OCI-LY7 (cell line): ENCODE data around the gene GIMAP6. TPM values are rescaled to one million over a fixed set of nuclear protein-coding genes. Genes with fewer than 3 reads are reported as not detected.
"Not testable (repeated sequence)": the region's sequence is repeated elsewhere in the genome, so short reads cannot be mapped to it uniquely, and the experiment has no call there.

Source experiments
- BruUV-seq: library from RNA; stranded (reverse); fragments of 400-500 nt; replicated peaks from 2 replicates; lab custom pipeline; 2021; lab: Mats Ljungman, UMichigan
- CTCF ChIA-PET: fragments of 300-600 bp; sonication (Branson Sonifier 250); formaldehyde crosslinking; loops from one replicate; lab custom pipeline; 2022; ENCODE audit warnings: antibody characterized with exemption; ENCODE audit not compliant: unreplicated experiment; lab: Charles Lee
- POLR2A ChIA-PET: fragments of 300-600 bp; sonication (Branson Sonifier 250); formaldehyde crosslinking; loops from one replicate; lab custom pipeline; 2022; ENCODE audit warnings: antibody characterized with exemption; lab: Charles Lee
- DNase-seq: peaks from one replicate; pipeline ENCODE4 v3.0.0-alpha.2; 2015; ENCODE audit warnings: low spot score
- H2AFZ ChIP-seq: fragments of 200-600 bp; sonication (generic), shearing (Covaris generic); 2 replicates; pipeline ENCODE4 v1.6.1; 2014; ENCODE audit warnings: mild to moderate bottlenecking, antibody characterized with exemption, low read length, moderate library complexity
- H3K27ac ChIP-seq: fragments of 200-600 bp; sonication (generic); 2 replicates; pipeline ENCODE4 v1.5.1; 2014; ENCODE audit warnings: mixed run types, low read depth, mild to moderate bottlenecking, moderate library complexity, low read length, inconsistent platforms; ENCODE audit not compliant: poor library complexity, severe bottlenecking
- H3K36me3 ChIP-seq: fragments of 200-600 bp; sonication (generic); 2 replicates; pipeline ENCODE4 v1.6.1; 2014; ENCODE audit warnings: mild to moderate bottlenecking, antibody characterized with exemption, low read length, moderate library complexity, mixed read lengths; ENCODE audit not compliant: insufficient read depth
- H3K4me1 ChIP-seq: fragments of 200-600 bp; sonication (generic); 2 replicates; pipeline ENCODE4 v1.5.1; 2014; ENCODE audit warnings: mild to moderate bottlenecking, low read length; ENCODE audit not compliant: insufficient read depth, poor library complexity, severe bottlenecking
- H3K4me2 ChIP-seq: fragments of 200-600 bp; sonication (generic); 2 replicates; pipeline ENCODE4 v1.6.1; 2014; ENCODE audit warnings: mild to moderate bottlenecking, low read length
- H3K4me3 ChIP-seq: fragments of 200-600 bp; sonication (generic); 2 replicates; pipeline ENCODE4 v1.5.1; 2014; ENCODE audit warnings: mild to moderate bottlenecking, low read depth, low read length; ENCODE audit not compliant: poor library complexity, severe bottlenecking
- H3K79me2 ChIP-seq: fragments of 200-600 bp; sonication (generic); 2 replicates; pipeline ENCODE4 v1.6.1; 2016; ENCODE audit warnings: low read depth, mild to moderate bottlenecking, low read length, moderate library complexity, mixed read lengths; ENCODE audit not compliant: insufficient read depth
- H3K9me2 ChIP-seq: fragments of 200-600 bp; sonication (generic); 2 replicates; pipeline ENCODE4 v1.6.1; 2016; ENCODE audit warnings: mild to moderate bottlenecking, low read length, mixed read lengths; ENCODE audit not compliant: insufficient read depth
- H3K9me3 ChIP-seq: fragments of 200-600 bp; sonication (generic); 2 replicates; pipeline ENCODE4 v1.6.1; 2014; ENCODE audit warnings: mild to moderate bottlenecking, mixed run types, low read length, mixed read lengths
- H4K20me1 ChIP-seq: fragments of 200-600 bp; sonication (generic); 2 replicates; pipeline ENCODE4 v1.6.1; 2014; ENCODE audit warnings: mild to moderate bottlenecking, antibody characterized with exemption, low read length, moderate library complexity, mixed read lengths; ENCODE audit not compliant: insufficient read depth
- CTCF ChIP-seq: fragments of 200-600 bp; sonication (generic); conservative IDR thresholded peaks from 2 replicates; pipeline ENCODE4 v1.5.1; 2014; ENCODE audit warnings: mild to moderate bottlenecking, antibody characterized with exemption, low read length, moderate library complexity, mixed read lengths
- EZH2phosphoT487 ChIP-seq: fragments of 200-600 bp; sonication (generic); IDR thresholded peaks from 2 replicates; pipeline ENCODE4 v1.6.1; 2018; ENCODE audit warnings: low read depth, borderline replicate concordance, mild to moderate bottlenecking, mixed run types, antibody characterized with exemption, low read length, moderate library complexity, mixed read lengths
- intact Hi-C: fragments of 100-400 bp; cut with micrococcal nuclease; formaldehyde crosslinking; loops from one replicate; pipeline ENCODE4 v1.10.0; 2022; ENCODE audit not compliant: unreplicated experiment
- total RNA-seq, 2 experiments: library from RNA; depleted of rRNA in 1 of 2; stranded (reverse); fragments of >200 nt in 1 of 2; shearing (Covaris generic) in 1 of 2; gene quantifications; 2 replicates each; pipeline ENCODE4 v1.2.3, GENCODE V29; 2014 to 2022

Gene GIMAP6
- total RNA-seq, 2 experiments from 2014 or later, result not detected

GRCh38 chr7:150580638-150581394 lies 51.4 kb downstream of the GIMAP6 start:
- CTCF ChIA-PET, result no interaction called here

GRCh38 chr7:150579979-150580637 lies 52.1 kb downstream of the GIMAP6 start:
- H4K20me1 ChIP-seq, POLR2A ChIA-PET, H3K27ac ChIP-seq, H3K9me3 ChIP-seq, intact Hi-C loops, H2AFZ ChIP-seq, H3K9me2 ChIP-seq, DNase-seq, H3K4me1 ChIP-seq, CTCF ChIA-PET, H3K4me3 ChIP-seq, H3K79me2 ChIP-seq, H3K4me2 ChIP-seq, H3K36me3 ChIP-seq, BruUV-seq: not testable (repeated sequence)

More at GRCh38 chr7:150580638-150581394, 51.4 kb downstream of the GIMAP6 start:
- POLR2A ChIA-PET, result no interaction called here
- Histone ChIP-seq H4K20me1 (no peaks in the 10 kb centered on the region), H3K9me3 (no peaks in the 10 kb centered on the region), H3K27ac (no peak overlapping the region), H3K9me2 (no peaks in the 10 kb centered on the region), H3K4me2 (no peak overlapping the region), H3K79me2 (no peaks in the 10 kb centered on the region), H3K4me3 (no peak overlapping the region), H3K36me3 (no peaks in the 10 kb centered on the region), H3K4me1 (no peaks in the 10 kb centered on the region), H2AFZ (no peak overlapping the region)
- no TSS peak for BruUV-seq
- TF ChIP-seq EZH2phosphoT487, result no peak
- TF ChIP-seq CTCF, result no peak
- DNase-seq, result no peak
- intact Hi-C loops, result no loop called here

Other genes with a start within 250 kb of the GIMAP6 start
- not detected in 2 replicates for gene GIMAP8, start 181.8 kb downstream of the GIMAP6 start, total RNA-seq (2014; rRNA removed; shearing (Covaris generic))
- not detected in 2 replicates for gene GIMAP8, start 181.8 kb downstream of the GIMAP6 start, total RNA-seq (2022)
- not detected in 2 replicates for gene GIMAP7, start 117.5 kb downstream of the GIMAP6 start, total RNA-seq (2014; rRNA removed; shearing (Covaris generic))
- not detected in 2 replicates for gene GIMAP7, start 117.5 kb downstream of the GIMAP6 start, total RNA-seq (2022)
- gene GIMAP4, start 65.0 kb downstream of the GIMAP6 start, total RNA-seq (2014; rRNA removed; shearing (Covaris generic)), result not detected in 2 replicates
- gene GIMAP4, start 65.0 kb downstream of the GIMAP6 start, total RNA-seq (2022), result not detected in 2 replicates
- 0.41 TPM in 1 of 2 replicates, not detected in the other for gene GIMAP2, start 53.3 kb upstream of the GIMAP6 start, total RNA-seq (2014; rRNA removed; shearing (Covaris generic))
- 0.79 TPM in 1 of 2 replicates, not detected in the other for gene GIMAP2, start 53.3 kb upstream of the GIMAP6 start, total RNA-seq (2022)
- not detected in 2 replicates for gene GIMAP1, start 84.2 kb upstream of the GIMAP6 start, total RNA-seq (2014; rRNA removed; shearing (Covaris generic))
- gene GIMAP1, start 84.2 kb upstream of the GIMAP6 start, total RNA-seq (2022), result not detected in 2 replicates
- not detected in 2 replicates for gene GIMAP5, start 105.0 kb upstream of the GIMAP6 start, total RNA-seq (2014; rRNA removed; shearing (Covaris generic))
- not detected in 2 replicates for gene GIMAP5, start 105.0 kb upstream of the GIMAP6 start, total RNA-seq (2022)
- gene TMEM176B, start 168.0 kb upstream of the GIMAP6 start, total RNA-seq (2014; rRNA removed; shearing (Covaris generic)), result 0.09 TPM in 1 of 2 replicates, not detected in the other
- gene TMEM176B, start 168.0 kb upstream of the GIMAP6 start, total RNA-seq (2022), result 0.37 TPM in 1 of 2 replicates, not detected in the other
- not detected in 2 replicates for gene TMEM176A, start 168.4 kb upstream of the GIMAP6 start, total RNA-seq (2014; rRNA removed; shearing (Covaris generic))
- not detected in 2 replicates for gene TMEM176A, start 168.4 kb upstream of the GIMAP6 start, total RNA-seq (2022)
- gene AOC1, start 220.1 kb upstream of the GIMAP6 start, total RNA-seq (2014; rRNA removed; shearing (Covaris generic)), result not detected in 2 replicates
- not detected in 2 replicates for gene AOC1, start 220.1 kb upstream of the GIMAP6 start, total RNA-seq (2022)